GM18861 (cell line): ENCODE data around the gene OGDH.
A peak's percentile ranks its signal among the peaks of the same experiment; 100 is the strongest.

Experiments used
- ATAC-seq: cut with Tn5 transposase; IDR thresholded peaks from one replicate; pipeline ENCODE4 v1.9.1; 2021; ENCODE audit not compliant: unreplicated experiment

The OGDH gene

DNA sequence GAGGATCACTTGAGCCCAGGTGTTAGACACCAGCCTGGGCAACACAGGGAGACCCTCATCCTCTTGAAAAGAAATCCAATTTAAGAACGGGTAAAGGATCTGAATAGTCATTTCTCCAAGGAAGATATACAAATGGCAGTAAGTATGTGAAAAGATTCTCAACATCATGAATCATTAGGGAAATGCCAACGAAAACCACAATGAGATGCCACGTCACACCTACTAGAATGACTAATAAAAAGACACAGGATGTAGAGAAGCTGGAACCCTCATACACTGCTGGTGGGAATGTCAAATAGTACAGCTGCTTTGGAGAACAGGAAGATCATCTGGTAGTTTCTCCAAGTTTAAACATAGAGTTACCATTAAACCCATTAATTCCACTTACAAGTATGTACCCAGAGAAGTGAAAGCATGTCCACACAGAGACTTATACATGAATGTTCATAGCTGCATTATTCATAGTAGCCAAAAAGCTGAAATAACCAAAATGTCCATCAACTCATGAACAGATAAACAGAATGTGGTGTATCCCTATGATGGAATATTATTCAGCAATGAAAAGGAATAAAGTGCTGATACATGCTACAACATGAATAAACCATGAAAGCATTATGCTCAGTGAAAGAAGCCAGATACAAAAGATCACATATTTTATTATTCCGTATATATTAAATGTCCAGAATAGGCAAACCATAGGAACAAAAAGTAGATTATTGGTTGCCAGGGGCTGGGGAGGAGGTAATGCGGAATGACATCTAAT, 129.2 kb downstream of the OGDH start:
- peak; percentile 73 for ATAC-seq

DNA sequence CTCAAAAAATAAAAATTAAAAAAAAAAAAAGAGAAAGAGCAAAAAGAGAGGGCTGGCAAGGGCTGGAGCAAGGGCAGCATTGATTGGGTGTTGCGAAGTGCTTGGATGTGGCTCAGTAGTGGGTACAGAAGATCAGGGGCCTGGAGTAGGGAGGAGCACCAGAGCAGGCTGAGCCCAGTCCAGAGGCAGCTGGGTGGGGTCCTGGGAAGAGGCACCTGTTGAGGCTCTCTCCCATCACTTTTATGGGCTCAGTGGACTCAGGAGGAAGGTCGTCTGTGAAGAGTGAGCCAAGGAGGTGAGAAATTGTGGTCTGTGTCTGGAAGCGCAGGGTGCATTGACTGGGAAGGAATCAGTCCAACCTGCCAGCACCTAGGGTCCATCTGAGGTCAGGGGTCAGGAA, 130.5 kb downstream of the OGDH start:
- ATAC-seq = no peak

DNA sequence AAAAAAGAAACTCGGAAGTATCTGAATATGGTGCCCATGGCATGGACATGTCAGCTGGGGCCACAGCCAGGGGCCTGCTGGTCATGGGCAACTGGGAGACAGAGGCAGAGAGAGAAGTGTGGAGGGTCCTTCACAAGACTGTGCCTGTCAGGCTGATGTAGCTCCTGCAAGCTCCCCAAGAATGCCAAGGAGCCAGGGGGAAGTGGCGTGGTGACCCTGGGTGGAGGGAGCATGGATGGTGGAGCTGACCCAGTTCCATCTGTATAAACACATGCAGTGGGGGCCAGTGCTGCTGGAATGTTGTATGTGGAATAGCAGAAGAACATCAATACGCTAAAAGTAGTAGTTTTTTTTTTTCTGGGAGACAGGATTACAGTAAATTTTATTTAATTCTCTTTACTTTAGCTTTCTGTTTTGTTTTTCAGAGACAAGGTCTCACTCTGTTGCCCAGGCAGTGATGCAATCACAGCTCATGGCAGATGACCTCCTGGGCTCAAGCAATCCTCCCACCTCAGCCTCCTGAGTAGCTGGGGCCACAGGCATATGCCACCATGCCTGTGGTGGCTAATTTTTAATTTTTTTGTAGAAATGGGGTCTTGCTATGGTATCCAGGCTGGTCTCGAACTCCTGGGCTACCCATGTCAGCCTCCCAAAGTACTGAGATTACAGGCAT, 131.8 kb downstream of the OGDH start:
- no peak for ATAC-seq

DNA sequence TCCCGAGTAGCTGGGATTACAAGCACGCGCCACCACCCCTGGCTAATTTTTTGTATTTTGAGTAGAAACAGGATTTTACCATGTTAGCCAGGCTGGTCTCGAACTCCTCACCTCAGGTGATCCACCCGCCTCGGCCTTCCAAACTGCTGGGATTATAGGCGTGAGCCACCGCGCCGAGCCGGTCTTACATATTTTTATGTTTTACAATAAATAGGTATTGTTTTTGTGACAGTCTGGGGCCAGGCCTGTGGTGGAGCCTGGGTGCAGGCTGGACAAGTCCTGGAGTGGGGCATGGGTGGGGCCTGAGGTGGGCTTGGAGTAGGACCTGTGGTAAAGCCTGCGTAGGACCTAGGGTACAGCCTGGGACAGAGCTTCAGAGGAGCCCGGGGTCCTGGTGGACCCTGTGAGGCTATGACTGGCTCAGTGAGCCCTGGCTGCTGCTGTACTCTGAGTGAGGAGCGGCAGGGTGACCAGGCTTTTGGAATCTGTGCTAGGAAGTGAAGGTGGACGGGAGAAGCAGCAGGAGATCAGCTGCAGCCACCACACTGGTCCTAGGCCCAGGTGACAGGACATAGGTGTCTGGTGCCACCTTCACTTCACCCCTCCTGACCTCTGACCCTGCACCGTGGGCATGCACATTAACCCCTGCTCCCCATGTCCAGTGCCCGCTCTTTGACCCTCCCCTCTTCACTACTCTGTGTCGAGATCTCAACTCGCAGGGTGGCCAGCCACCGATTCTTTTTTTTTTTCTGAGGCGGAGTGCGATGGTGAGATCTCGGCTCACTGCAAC, 132.6 kb downstream of the OGDH start:
- ATAC-seq = no peak

DNA sequence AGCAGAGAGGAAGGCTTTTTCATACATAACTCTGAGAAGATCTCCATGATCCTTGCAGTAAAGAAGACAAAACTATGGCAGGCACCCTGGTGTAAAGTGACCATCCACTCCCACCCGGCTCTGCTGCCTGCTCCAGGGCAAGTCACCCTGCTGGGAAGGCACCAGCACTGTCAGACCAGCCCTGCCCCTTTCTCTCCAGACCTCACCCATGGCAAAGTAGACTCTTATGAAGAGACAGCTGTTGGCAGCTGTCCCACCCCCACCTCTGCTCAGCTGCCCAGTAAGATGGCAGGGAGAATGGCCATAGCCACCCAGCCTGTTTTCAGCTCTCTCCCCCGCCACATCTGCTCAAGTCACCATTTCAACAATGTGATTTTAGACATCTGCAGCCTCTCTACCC, 133.6 kb downstream of the OGDH start:
- ATAC-seq = no peak

DNA sequence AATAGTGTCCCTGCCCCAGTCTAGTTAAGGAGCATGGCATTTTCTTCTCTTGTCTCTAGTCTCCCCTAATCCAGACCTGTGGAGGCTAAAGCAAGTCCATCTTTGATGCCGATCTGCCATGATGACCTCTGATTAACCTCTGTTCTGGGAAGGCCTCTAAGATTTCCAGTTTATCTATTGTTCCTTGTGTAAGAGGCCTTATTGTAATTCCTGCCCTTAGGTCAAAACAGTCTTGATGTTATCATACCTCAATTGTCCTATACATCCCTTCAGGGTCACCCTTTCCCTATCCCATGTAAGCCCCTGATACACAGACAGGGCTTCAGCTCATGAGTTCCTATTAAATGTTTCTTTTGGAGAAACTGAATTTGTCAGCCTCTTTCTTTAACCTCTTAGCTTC, 137.3 kb downstream of the OGDH start:
- no peak for ATAC-seq

DNA sequence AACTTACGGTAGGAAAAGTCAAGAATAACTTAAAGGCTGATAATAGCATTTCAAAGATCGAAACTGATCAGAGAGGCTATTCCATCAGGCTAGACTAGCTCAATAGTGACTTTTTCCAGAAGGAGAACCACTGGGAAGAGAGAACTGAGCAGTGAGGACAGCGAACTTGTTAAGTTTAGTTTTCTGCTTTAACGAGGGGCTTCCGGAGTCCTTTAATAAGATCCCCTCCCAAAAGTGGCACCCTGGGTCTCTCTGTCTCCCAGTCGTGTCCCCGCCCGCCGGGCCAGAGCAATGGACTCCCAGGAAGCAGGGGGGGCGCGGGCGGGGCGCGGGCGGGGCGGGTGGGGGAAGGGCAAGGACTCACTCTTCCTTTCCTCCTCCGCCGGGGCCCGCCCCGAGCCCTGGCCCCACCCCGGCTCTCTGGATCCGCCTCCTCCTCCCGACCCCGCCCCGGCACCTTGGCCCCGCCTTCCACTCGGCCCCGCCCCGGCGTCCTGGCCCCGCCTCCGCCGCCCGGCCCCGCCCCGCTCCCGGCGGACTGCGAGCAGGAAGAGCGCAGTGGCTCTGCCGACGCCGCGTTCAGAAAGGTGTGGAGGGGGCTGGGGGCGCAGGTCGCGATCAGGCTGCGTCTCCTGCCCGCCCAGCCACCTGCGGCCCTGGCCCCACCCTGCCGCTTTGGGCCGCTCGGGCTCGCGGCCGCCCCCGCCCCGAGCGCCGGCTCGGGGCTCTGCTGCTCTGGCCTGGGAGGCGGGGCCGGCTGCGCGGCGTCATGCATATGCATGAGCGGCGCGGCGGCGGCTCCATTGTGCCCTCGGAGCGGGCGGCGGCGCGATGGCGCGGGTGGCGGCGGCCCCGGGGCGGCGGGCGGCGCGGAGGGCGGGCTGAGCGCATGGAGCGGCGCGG, 141.9 kb downstream of the OGDH start, which contains the start of gene ZMIZ2:
Gene ZMIZ2 (plus strand): TSS at position 803 of the 903 bp plus-strand sequence. CDS start 7,403 bp downstream, outside the sequence.
- ATAC-seq = peak; percentile 54

DNA sequence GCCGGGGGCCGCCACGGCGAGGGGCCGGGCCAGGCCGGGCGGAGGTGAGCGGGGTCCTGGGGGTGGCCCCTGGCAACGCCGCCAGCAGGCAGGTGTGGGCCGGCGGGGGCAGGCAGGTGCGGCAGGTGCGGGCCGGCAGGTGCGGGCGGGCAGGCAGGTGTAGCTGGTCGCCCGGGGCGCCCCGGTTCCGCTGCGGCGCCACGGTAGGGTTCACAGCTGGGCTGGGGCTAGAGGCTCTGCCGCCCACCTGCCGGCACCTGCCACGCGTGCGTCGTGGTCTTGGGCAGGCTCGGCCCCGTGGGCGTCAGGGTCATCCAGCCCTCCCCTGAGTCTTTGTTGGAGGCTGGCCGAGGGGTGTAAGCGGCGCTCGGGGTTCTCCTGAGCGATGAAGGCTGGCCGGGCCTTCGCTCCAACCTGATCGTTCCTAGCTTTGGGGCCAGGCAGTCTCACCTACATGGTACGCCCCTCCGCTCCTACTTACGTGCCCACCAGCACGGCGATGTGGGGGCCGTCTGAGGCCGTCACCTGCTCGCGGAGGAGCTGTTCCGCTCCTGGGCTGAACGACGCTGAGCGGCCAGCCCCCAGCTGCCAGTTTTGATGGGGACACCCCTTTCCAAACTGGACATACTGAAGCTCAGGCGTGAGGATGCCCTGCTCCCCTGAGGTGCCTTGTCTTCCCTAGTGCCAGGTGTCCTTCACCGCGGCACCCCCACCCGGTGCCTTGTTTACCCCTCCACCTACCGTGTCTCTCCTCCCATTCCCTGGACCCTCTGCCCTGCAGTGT, 142.7 kb downstream of the OGDH start:
- no peak for ATAC-seq

DNA sequence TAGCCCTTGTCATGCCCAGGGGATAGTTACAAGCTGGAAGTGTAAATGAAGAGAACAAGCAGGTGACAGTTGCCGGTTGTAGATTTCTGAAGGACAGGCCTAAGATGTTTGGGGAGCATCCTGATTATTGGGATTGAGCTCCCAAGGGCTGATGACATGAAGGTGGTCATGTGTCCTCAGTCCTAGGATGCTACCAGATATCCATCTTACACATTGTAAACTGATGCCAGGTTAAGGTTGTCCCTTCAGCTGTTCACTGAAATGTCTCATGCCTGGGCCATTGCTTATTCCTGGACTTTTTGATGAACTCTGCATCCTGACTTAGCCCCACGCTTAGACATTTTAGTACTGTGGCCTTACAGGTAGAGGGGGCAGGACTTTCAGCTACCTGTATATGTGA, 143.6 kb downstream of the OGDH start:
- ATAC-seq = no peak

DNA sequence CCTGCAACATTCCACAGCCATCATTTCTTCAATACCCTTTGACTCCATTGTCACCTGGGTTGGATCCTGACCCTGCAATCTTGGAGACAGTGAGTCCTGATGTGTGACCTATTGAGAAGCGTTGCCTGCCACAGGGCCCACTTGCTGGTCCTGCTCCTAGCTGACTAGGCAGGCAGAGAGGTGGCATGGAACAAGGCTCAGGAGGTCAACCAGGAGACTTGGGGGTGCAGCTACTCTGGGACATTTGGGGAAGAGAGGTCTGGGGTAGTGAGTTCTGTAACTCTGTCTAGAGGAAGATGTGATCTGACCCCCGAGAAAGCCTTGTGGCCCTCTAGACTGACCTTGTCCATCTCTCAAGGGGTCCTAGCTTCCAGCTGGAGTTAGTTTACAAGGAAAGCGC, 144.0 kb downstream of the OGDH start:
- ATAC-seq = no peak

DNA sequence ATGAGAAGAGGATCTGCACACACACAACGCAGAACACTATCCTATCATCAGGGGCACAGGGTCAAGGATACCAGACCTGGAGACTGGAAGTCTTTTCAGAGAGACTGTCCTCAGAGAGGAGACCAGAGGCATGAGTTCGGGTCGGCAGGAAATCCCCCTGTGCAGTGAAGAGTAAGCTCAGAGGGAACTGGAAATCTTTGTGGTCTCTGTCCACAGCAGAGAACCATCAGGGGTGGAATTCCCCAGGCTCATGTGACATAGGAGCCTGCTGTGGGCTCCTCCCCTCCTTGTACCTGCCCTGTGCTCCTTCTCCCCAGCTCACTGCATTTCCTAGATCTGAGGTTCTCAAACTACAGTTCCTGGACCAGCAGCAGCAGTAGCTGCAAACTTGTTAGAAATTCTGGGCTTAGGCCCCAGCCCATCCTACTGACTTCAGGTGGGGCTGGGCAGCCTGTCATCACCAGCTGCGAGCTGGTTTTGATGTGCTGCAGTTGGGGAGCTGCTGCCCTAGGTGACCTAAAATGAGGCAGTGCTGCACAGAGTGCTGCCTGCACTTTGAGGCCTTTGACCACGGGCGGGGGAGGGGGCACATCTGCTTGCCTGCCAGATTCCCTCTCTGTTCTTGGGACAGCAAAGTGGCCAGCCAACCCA, 144.6 kb downstream of the OGDH start:
- ATAC-seq = peak; percentile 61

DNA sequence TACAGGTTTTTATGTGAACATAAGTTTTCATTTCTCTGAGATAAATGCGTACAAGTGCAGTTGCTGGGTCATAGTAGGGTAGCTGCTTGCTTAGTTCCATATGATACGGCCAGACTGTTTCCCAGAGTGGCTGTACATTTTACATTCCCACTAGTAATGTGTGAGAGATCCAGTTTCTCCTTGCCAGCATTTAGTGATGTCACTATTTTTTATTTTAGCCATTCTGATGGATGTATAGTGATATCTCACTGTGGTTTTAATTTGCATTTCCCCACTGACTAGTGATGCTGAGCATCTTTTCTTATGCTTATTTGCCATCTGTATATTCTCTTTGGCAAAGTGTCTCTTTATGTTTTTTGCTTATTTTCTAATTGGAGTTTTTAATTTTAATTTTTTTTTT, 146.4 kb downstream of the OGDH start:
- no peak for ATAC-seq

DNA sequence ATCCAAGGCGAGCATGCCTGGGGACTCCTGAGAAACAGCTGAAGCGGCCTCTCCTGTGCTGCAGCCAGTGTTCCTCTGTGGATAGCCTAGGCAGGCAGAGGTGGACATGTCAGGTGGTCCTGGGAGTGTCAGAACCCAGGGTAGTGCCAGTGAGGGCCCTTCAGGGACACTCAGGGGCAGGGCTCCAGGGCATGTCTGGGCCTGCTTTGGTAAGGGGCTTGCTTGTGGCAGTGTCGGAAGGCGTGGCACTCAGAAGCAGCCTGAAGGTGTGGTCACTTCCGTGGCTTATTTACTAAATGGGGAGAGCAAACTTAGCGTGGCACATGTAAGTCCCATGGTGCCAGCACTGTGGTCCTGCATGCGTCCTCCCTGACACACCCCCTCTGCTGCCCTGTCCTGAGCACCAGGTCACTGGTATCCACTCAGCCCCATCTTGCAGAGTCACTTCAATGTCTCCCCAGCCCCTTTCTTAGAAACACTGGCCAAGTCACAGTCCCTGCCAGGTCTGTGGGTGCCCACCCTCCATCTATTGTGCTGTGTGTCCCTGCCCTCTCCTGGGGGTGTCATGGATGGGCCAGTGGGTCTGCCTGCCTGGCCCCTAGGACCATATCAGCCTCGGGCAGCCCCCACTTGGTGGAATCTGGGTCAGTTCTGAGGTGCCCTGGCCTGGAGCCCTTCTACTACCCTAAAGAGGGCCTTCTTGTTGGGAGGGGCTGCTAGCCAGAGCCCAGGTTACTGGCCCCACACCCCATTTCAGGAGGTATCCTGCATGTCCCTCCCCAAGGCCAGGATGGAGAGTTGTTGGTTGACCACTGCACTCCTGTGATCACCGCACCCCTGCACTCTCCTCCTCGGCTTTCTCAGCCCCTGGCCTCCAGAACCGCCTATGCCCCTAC, 148.6 kb downstream of the OGDH start:
- ATAC-seq = no peak

DNA sequence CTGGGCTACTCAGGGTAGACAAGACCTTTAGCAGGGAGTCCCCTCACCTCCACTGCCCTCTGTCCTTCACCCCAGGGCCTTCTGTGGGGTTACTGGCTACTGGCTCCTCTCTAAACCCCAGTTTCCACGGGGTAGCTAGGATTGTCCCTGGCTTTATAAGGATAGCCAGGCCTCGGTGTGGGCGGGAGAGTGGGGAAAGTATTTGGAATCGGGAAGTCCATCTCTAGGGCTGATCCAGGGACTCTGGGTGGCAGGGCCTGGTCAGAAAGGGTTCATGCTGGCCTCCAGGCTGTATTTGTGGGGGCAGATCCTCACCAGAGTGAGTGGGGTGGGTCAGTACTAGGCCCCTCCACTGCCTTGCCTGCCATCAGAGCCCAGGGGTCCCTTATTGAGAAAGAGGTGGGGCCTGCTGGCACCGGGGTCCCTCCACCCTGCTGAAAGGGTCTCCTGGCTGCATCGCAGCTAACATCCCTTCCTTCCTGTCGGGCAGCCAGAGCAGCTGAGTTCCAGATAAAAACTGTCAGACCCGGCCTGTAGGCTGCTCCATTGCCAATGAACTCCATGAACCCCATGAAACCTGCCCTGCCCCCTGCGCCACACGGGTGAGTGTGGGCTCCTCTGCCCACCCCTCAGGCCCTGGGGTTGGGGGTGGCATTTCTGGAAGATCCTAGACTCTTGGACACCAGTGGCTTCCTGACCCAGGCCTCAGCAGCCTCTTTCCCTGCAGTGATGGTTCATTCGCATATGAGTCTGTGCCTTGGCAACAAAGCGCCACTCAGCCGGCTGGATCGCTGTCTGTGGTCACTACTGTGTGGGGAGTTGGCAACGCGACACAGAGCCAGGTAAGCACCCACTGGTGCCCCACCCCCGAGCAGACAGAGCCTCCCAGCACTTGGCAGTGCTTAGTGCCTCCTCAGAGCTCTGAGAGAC, 149.5 kb downstream of the OGDH start:
- ATAC-seq = no peak

DNA sequence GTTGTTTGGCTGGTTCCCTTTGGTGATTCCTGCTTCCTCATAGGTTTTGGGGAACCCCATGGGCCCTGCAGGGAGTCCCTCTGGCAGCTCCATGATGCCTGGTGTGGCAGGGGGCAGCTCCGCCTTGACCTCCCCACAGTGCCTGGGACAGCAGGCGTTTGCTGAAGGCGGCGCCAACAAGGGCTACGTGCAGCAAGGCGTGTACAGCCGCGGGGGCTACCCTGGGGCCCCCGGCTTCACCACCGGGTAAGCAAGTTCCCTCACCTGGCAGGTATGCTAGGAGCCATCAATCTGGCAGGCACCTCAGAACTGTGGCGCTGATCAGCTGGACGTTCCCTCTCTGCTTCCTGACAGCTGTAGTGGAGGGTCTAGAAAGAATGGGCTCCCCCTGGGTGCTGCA, 150.5 kb downstream of the OGDH start:
- no peak for ATAC-seq

DNA sequence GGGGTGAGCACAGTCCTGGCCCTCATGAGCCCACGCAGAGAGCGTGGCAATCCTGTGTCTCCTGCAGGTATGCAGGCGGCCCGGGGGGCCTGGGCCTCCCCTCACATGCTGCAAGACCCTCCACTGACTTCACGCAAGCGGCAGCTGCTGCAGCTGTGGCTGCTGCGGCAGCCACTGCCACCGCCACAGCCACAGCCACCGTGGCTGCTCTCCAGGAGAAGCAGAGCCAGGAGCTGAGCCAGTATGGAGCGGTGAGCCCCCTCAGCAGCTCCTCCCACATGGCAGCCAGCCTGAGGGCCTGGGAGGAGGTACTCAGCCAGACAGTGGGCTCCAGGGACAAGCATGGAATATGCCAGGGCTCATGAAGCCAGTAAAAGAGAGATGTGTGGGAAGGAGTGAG, 150.9 kb downstream of the OGDH start:
- ATAC-seq = no peak

DNA sequence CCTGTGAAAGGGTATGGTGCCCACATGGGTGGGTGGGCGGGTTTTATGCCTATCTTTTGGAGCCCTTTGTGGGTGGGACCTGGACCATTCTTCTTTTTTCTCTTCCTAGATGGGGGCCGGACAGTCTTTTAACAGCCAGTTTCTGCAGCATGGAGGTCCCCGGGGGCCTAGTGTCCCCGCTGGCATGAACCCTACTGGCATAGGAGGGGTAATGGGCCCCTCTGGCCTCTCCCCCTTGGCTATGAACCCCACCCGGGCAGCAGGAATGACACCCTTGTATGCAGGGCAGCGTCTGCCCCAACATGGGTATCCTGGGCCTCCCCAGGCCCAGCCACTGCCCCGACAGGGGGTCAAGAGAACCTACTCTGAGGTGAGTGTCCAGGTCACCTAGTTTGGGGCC, 151.3 kb downstream of the OGDH start:
- no peak for ATAC-seq
